ENCODE data around the gene ANKDD1B.

Gene ANKDD1B

DNA sequence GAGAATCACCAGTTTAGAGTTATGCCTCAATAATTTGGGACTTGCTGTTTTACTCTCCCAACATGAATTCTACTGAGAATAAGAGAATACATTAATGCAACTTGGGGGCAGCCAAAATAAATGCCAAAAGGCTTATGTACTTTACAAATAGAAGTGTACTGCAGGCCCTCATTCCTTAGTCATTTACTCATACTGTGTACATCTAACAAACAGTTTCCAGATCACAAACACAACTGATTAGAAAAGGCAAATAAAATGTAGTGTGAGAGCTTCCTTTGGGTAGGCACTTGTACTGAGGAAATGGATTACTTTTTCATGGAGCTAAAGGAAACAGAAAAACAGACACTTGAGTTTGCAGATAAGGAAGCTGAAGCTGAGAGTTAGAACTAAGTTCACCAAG, 12.6 kb downstream of the ANKDD1B start:
- no peak overlapping the region for H3K4me2 ChIP-seq (ENCODE audit: low read depth, low read length, poor library complexity, severe bottlenecking)
- no peak overlapping the region for H2AFZ ChIP-seq (ENCODE audit: low read depth, low read length, severe bottlenecking)
- H3K9me3 ChIP-seq (ENCODE audit: insufficient read depth, low read length) = no peaks in the 10 kb centered on the region
- no peak overlapping the region for H3K4me3 ChIP-seq (ENCODE audit: insufficient read depth, low read length, poor library complexity, severe bottlenecking)
- H3K9me2 ChIP-seq (replicated peaks; ENCODE audit: insufficient read depth, low read length) = no peaks in the 10 kb centered on the region
- no peak overlapping the region for H3K27ac ChIP-seq (ENCODE audit: low read depth, low read length)
- TF ChIP-seq, protein P1, sequence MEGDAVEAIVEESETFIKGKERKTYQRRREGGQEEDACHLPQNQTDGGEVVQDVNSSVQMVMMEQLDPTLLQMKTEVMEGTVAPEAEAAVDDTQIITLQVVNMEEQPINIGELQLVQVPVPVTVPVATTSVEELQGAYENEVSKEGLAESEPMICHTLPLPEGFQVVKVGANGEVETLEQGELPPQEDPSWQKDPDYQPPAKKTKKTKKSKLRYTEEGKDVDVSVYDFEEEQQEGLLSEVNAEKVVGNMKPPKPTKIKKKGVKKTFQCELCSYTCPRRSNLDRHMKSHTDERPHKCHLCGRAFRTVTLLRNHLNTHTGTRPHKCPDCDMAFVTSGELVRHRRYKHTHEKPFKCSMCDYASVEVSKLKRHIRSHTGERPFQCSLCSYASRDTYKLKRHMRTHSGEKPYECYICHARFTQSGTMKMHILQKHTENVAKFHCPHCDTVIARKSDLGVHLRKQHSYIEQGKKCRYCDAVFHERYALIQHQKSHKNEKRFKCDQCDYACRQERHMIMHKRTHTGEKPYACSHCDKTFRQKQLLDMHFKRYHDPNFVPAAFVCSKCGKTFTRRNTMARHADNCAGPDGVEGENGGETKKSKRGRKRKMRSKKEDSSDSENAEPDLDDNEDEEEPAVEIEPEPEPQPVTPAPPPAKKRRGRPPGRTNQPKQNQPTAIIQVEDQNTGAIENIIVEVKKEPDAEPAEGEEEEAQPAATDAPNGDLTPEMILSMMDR (IDR thresholded peaks at IDR 0.05; ENCODE audit: insufficient read depth, low read length, poor library complexity, severe bottlenecking) = no peak
- TF ChIP-seq EZH2phosphoT487 (conservative IDR thresholded peaks at IDR 0.05; ENCODE audit: low read length) = no peak
- no peaks in the 10 kb centered on the region for H4K20me1 ChIP-seq (ENCODE audit: low read depth, low read length)
- no peak overlapping the region for H3K9ac ChIP-seq (ENCODE audit: low read length)
- H3K27me3 ChIP-seq (ENCODE audit: low read length) = no peaks in the 10 kb centered on the region
- H3K79me2 ChIP-seq (ENCODE audit: insufficient read depth, low read length) = no peaks in the 10 kb centered on the region
- no peaks in the 10 kb centered on the region for H3F3A ChIP-seq (ENCODE audit: insufficient read depth)
- no peaks in the 10 kb centered on the region for H3K36me3 ChIP-seq (ENCODE audit: low read length)

DNA sequence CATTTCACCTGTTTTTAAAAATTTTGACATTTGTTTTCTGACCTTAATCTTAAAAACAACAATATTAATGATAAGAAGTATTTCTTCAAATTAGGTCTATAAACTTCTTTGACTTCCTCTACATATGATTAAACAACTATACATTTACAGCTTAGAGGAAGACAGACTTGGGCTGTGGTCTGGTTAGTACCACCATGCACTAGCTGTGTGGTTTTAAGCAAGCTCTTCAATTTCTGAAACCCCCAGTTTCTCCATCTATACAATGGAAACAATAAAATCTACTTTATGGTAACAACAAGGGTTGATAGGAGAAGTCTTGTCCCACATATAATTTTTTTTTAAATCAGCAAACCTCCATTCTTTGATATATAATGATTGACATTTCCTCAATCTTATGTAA, 15.7 kb downstream of the ANKDD1B start:
- no peak overlapping the region for H3K4me2 ChIP-seq (ENCODE audit: low read depth, low read length, poor library complexity, severe bottlenecking)
- no peak for TF ChIP-seq EZH2phosphoT487 (conservative IDR thresholded peaks at IDR 0.05; ENCODE audit: low read length)
- TF ChIP-seq, protein P1 (IDR thresholded peaks at IDR 0.05; ENCODE audit: insufficient read depth, low read length, poor library complexity, severe bottlenecking) = no peak
- H3K4me3 ChIP-seq (ENCODE audit: insufficient read depth, low read length, poor library complexity, severe bottlenecking) = no peak overlapping the region
- H4K20me1 ChIP-seq (ENCODE audit: low read depth, low read length) = no peaks in the 10 kb centered on the region
- H3K9ac ChIP-seq (ENCODE audit: low read length) = no peak overlapping the region
- no peaks in the 10 kb centered on the region for H3F3A ChIP-seq (ENCODE audit: insufficient read depth)
- no peaks in the 10 kb centered on the region for H3K79me2 ChIP-seq (ENCODE audit: insufficient read depth, low read length)
- no peaks in the 10 kb centered on the region for H3K36me3 ChIP-seq (ENCODE audit: low read length)
- no peaks in the 10 kb centered on the region for H3K9me3 ChIP-seq (ENCODE audit: insufficient read depth, low read length)
- no peaks in the 10 kb centered on the region for H3K9me2 ChIP-seq (replicated peaks; ENCODE audit: insufficient read depth, low read length)
- no peak overlapping the region for H2AFZ ChIP-seq (ENCODE audit: low read depth, low read length, severe bottlenecking)
- H3K27ac ChIP-seq (ENCODE audit: low read depth, low read length) = no peak overlapping the region
- H3K27me3 ChIP-seq (ENCODE audit: low read length) = no peaks in the 10 kb centered on the region

DNA sequence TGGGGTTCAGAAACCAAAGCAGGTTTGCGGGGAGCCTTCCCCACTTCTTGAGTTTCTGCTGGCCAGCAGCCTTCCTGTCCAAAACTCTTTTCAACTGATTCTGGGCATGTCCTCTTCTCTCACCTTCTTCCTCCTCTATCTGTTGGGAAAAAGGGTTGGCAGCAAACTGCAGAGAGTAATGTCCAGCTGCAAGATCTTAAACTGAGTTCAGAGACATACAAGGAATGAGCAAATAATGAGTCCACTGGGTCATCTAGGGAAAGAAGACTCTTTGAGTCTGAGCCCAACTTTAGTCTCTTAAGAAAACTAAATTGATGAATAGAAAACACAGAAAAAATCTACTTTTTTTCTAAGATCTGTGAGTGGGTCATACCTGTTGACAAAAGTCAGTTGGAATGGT, 16.5 kb downstream of the ANKDD1B start:
- Histone ChIP-seq H3K4me2 (ENCODE audit: low read depth, low read length, poor library complexity, severe bottlenecking) (no peak overlapping the region), H3K9me2 (replicated peaks; ENCODE audit: insufficient read depth, low read length) (no peaks in the 10 kb centered on the region)
- no peak for TF ChIP-seq EZH2phosphoT487 (conservative IDR thresholded peaks at IDR 0.05; ENCODE audit: low read length)
- TF ChIP-seq, protein P1 (IDR thresholded peaks at IDR 0.05; ENCODE audit: insufficient read depth, low read length, poor library complexity, severe bottlenecking) = no peak

More for the DNA sequence above, 16.5 kb downstream of the ANKDD1B start:
- Histone ChIP-seq H3K36me3 (ENCODE audit: low read length) (no peaks in the 10 kb centered on the region), H3K9ac (ENCODE audit: low read length) (no peak overlapping the region), H4K20me1 (ENCODE audit: low read depth, low read length) (no peaks in the 10 kb centered on the region), H3F3A (ENCODE audit: insufficient read depth) (no peaks in the 10 kb centered on the region), H2AFZ (ENCODE audit: low read depth, low read length, severe bottlenecking) (no peak overlapping the region), H3K79me2 (ENCODE audit: insufficient read depth, low read length) (no peaks in the 10 kb centered on the region), H3K9me3 (ENCODE audit: insufficient read depth, low read length) (no peaks in the 10 kb centered on the region), H3K27ac (ENCODE audit: low read depth, low read length) (no peak overlapping the region), H3K4me3 (ENCODE audit: insufficient read depth, low read length, poor library complexity, severe bottlenecking) (no peak overlapping the region), H3K27me3 (ENCODE audit: low read length) (no peaks in the 10 kb centered on the region)

Data from SU-DHL-6 (cell line).